Fibroblast of lung (primary cell): ENCODE data around the gene NCAPH2. TPM values are rescaled to one million over a fixed set of nuclear protein-coding genes. Genes with fewer than 3 reads are reported as not detected.
A peak's percentile ranks its signal among the peaks of the same experiment; 100 is the strongest.

Experiments
- DNase-seq, 2 donors: peaks; one replicate each; pipeline versions ENCODE4 v3.0.0 to v3.0.0-alpha.2; 2010; ENCODE audit warnings: low read depth in 2 of 2
- H2AFZ ChIP-seq: 2 replicates; pipeline ENCODE4 v1.5.1; 2012; ENCODE audit warnings: low read length, control low read depth, inconsistent platforms
- H3K27ac ChIP-seq: 2 replicates; pipeline ENCODE4 v1.5.1; 2011; ENCODE audit warnings: low read length, control low read depth; ENCODE audit not compliant: insufficient read depth
- H3K27me3 ChIP-seq: 2 replicates; pipeline ENCODE4 v1.5.1; 2011; ENCODE audit warnings: mild to moderate bottlenecking, low read length; ENCODE audit not compliant: control insufficient read depth, insufficient read depth
- H3K36me3 ChIP-seq: 2 replicates; pipeline ENCODE4 v1.5.1; 2011; ENCODE audit warnings: low read length; ENCODE audit not compliant: control insufficient read depth, insufficient read depth
- H3K4me1 ChIP-seq: 2 replicates; pipeline ENCODE4 v1.5.1; 2011; ENCODE audit warnings: low read length; ENCODE audit not compliant: control insufficient read depth, insufficient read depth; ENCODE audit errors: extremely low read depth
- H3K4me2 ChIP-seq: 2 replicates; pipeline ENCODE4 v1.5.1; 2011; ENCODE audit warnings: low read length, control low read depth; ENCODE audit not compliant: insufficient read depth; ENCODE audit errors: extremely low read depth
- H3K4me3 ChIP-seq, 4 experiments: fragments of 200-600 bp in 1 of 4; sonication (generic) in 1 of 4; replicated peaks in 1 of 4; 2 replicates each; pipeline ENCODE4 v1.5.1; 2011 to 2016; ENCODE audit warnings: low read length in 4 of 4, low read depth in 3 of 4, mild to moderate bottlenecking in 3 of 4, control low read depth in 2 of 4, inconsistent platforms in 1 of 4, mixed read lengths in 1 of 4; ENCODE audit not compliant: insufficient read depth in 1 of 4; ENCODE audit errors: control extremely low read depth in 1 of 4
- H3K79me2 ChIP-seq: 2 replicates; pipeline ENCODE4 v1.5.1; 2012; ENCODE audit warnings: mild to moderate bottlenecking, low read length, inconsistent platforms; ENCODE audit not compliant: control insufficient read depth, insufficient read depth
- H3K9ac ChIP-seq: 2 replicates; pipeline ENCODE4 v1.5.1; 2011; ENCODE audit warnings: mild to moderate bottlenecking, low read length, control low read depth; ENCODE audit not compliant: insufficient read depth
- H3K9me3 ChIP-seq: 2 replicates; pipeline ENCODE4 v1.5.1; 2012; ENCODE audit warnings: low read depth, low read length; ENCODE audit not compliant: control insufficient read depth, insufficient read depth
- H4K20me1 ChIP-seq: 2 replicates; pipeline ENCODE4 v1.5.1; 2011; ENCODE audit warnings: low read length; ENCODE audit not compliant: control insufficient read depth, insufficient read depth; ENCODE audit errors: extremely low read depth
- EZH2 ChIP-seq: IDR thresholded peaks from 2 replicates; pipeline ENCODE4 v1.5.1; 2012; ENCODE audit warnings: low read length, control low read depth, mild to moderate bottlenecking; ENCODE audit errors: missing control alignments
- polyA minus RNA-seq: library from RNA; depleted of rRNA, polyadenylated mRNA; stranded (reverse); fragments of >200 nt; gene quantifications from 2 replicates; pipeline ENCODE4 v1.2.3, GENCODE V29; 2011; ENCODE audit warnings: low replicate concordance
- polyA plus RNA-seq, 2 donors: library from polyadenylated mRNA; depleted of rRNA in 1 of 2; stranded (reverse) in 1 of 2; unstranded in 1 of 2; fragments of >200 nt; gene quantifications; 2 replicates each; pipeline ENCODE4 v1.2.1, GENCODE V29; 2011 to 2012; ENCODE audit warnings: missing spikeins in 1 of 2
- total RNA-seq: library from RNA; depleted of rRNA; stranded (reverse); fragments of >200 nt; gene quantifications from 2 replicates; pipeline ENCODE4 v1.2.1, GENCODE V29; 2014
- TF ChIP-seq, protein P1 (sequence below), 2 donors: IDR thresholded peaks in 1 of 2; conservative IDR thresholded peaks in 1 of 2; 1 replicate in 1 of 2; 2 replicates in 1 of 2; pipeline ENCODE4 v1.5.1; 2011 to 2012; ENCODE audit warnings: low read length in 2 of 2, control low read depth in 1 of 2, inconsistent platforms in 1 of 2, low read depth in 1 of 2, mild to moderate bottlenecking in 1 of 2

NCAPH2 gene
- total RNA-seq (18.3 and 20.0 TPM in 2 replicates), polyA plus RNA-seq (12.0 and 23.1 TPM in 2 replicates), polyA minus RNA-seq (32.4 and 47.7 TPM in 2 replicates)
- 18.8 and 45.4 TPM in 2 replicates for polyA plus RNA-seq (2012)

- peaks cover 51% of the 10 kb centered on the region for H3K79me2 ChIP-seq
- no peaks in the 10 kb centered on the region for H4K20me1 ChIP-seq
- no peaks in the 10 kb centered on the region for H3K9me3 ChIP-seq
- peak within 1 kb of the TSS; percentile 99 for H3K4me2 ChIP-seq
- H3K9ac ChIP-seq = peak within 1 kb of the TSS; percentile 90
- H2AFZ ChIP-seq = peak within 1 kb of the TSS; percentile 89
- H3K4me1 ChIP-seq = peaks cover 3% of the 10 kb centered on the region
- peak within 1 kb of the TSS; percentile 91 to 97 (median 94) for H3K4me3 ChIP-seq
- peaks cover 15% of the 10 kb centered on the region for H3K36me3 ChIP-seq
- H3K27me3 ChIP-seq = no peaks in the 10 kb centered on the region
- TF ChIP-seq, protein P1, sequence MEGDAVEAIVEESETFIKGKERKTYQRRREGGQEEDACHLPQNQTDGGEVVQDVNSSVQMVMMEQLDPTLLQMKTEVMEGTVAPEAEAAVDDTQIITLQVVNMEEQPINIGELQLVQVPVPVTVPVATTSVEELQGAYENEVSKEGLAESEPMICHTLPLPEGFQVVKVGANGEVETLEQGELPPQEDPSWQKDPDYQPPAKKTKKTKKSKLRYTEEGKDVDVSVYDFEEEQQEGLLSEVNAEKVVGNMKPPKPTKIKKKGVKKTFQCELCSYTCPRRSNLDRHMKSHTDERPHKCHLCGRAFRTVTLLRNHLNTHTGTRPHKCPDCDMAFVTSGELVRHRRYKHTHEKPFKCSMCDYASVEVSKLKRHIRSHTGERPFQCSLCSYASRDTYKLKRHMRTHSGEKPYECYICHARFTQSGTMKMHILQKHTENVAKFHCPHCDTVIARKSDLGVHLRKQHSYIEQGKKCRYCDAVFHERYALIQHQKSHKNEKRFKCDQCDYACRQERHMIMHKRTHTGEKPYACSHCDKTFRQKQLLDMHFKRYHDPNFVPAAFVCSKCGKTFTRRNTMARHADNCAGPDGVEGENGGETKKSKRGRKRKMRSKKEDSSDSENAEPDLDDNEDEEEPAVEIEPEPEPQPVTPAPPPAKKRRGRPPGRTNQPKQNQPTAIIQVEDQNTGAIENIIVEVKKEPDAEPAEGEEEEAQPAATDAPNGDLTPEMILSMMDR (conservative IDR thresholded peaks at IDR 0.05 in 1 of 2, IDR thresholded peaks at IDR 0.05 in 1 of 2; ENCODE audit: low read depth in 1 of 2, low read length in 2 of 2) = no peak
- TF ChIP-seq EZH2 = no peak
- H3K27ac ChIP-seq = peak within 1 kb of the TSS; percentile 90
- DNase-seq = peak; percentile 91 to 97
These were observed at the start of gene NCAPH2 for GRCh38 chr22:50507991-50508884. Gene NCAPH2, plus strand, starts transcription at chr22:50508224. Its CDS starts 114 bp downstream, at chr22:50508338.

- Histone ChIP-seq H3K9me3 (no peaks in the 10 kb centered on the region), H3K79me2 (no peaks in the 10 kb centered on the region), H3K36me3 (peaks cover 30% of the 10 kb centered on the region), H3K4me3 (no peak overlapping the region), H4K20me1 (no peaks in the 10 kb centered on the region), H3K27ac (no peak overlapping the region), H3K4me1 (no peaks in the 10 kb centered on the region), H3K9ac (no peak overlapping the region), H3K27me3 (no peaks in the 10 kb centered on the region), H2AFZ (no peak overlapping the region), H3K4me2 (no peak overlapping the region)
- no peak for DNase-seq
- TF ChIP-seq, protein P1 (conservative IDR thresholded peaks at IDR 0.05 in 1 of 2, IDR thresholded peaks at IDR 0.05 in 1 of 2; ENCODE audit: low read depth in 1 of 2, low read length in 2 of 2) = no peak
- no peak for TF ChIP-seq EZH2
These were observed 49.0 kb upstream of the NCAPH2 start for GRCh38 chr22:50459016-50459415.

DNA sequence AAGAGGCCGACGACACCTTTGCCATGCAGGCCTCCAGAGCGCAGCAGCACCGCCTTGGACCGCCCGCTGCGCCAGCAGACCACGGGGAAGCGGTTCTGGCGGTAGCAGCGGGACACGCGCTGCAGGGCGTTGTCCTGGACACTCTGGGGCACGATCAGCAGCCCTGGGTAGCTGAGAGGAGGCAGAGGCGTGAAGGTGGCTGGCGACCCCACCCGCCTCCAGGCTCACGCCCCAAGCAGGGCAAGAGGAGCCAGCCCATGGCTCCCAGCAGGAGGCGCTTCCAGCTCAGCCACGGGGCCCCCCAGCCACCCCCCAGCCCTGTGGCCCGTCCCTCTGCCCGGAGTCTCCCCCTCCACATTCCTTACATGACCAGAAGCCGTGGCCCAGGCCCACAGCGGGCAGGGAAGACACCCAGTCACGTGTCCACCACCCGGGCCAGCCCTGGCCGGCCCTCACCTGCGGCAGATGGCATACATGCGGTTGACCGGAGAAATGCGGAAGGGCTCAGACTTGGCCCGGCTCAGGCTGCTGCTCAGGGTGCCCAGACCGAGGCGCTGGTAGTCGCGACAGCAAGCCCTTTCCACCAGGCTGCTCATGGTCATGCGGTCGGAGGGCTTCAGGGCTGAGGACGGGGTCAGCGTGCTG is 48.4 kb upstream of the NCAPH2 start:
- Histone ChIP-seq H2AFZ (no peak overlapping the region), H3K4me2 (no peak overlapping the region), H3K36me3 (peaks cover 32% of the 10 kb centered on the region), H3K9ac (no peak overlapping the region), H3K79me2 (no peaks in the 10 kb centered on the region), H3K4me1 (no peaks in the 10 kb centered on the region), H3K9me3 (no peaks in the 10 kb centered on the region), H3K27me3 (no peaks in the 10 kb centered on the region), H4K20me1 (no peaks in the 10 kb centered on the region), H3K27ac (no peak overlapping the region), H3K4me3 (no peak overlapping the region)
- no peak for TF ChIP-seq EZH2
- TF ChIP-seq, protein P1 (conservative IDR thresholded peaks at IDR 0.05 in 1 of 2, IDR thresholded peaks at IDR 0.05 in 1 of 2; ENCODE audit: low read depth in 1 of 2, low read length in 2 of 2) = no peak
- no peak for DNase-seq
